ENCODE data around the gene HDAC5. TPM values are rescaled to one million over a fixed set of nuclear protein-coding genes. Genes with fewer than 3 reads are reported as not detected.

The HDAC5 gene
- total RNA-seq, 2 experiments from 2014 or later = 16.5 to 22.0 TPM

DNA sequence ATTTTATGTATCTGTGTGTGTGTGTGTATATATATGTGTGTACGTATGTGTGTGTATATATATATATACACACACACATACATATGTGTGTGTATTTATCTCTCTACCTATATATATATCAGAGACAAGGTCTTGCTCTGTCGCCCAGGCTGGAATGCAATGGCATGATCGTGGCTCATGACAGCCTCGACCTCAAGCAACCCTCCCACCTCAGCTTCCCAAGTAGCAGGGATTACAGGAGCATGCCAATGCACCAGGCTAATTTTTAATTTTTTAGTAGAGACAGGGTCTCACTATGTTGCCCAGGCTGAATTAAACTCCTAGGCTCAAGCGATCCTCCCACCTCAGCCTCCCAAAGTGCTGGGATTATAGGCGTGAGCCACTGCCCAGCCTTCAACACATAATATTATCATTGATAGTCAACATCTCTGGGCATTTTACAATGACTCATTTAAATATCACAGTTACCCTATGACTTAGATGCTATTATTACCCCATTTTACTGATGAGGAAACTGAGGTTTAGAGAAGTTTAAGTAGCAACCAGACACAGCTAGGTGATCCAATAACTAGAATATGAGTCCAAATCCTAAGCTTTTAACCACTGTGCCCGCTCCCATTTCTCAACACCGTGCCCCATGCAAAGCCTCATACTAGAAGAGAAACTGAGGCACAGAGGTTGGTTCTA lies 28.6 kb downstream of the HDAC5 start:
- intact Hi-C loops (cut with DNase I, micrococcal nuclease) = no loop called here
- peaks cover 13% of the 10 kb centered on the region for H3K4me1 Mint-ChIP-seq
- H3K36me3 Mint-ChIP-seq (ENCODE audit: low read depth) = no peaks in the 10 kb centered on the region
- no peaks in the 10 kb centered on the region for H3K27me3 Mint-ChIP-seq
- no peak overlapping the region for H3K27ac Mint-ChIP-seq
- POLR2A ChIA-PET = no interaction called here
- no peaks in the 10 kb centered on the region for H3K9me3 Mint-ChIP-seq (ENCODE audit: low read depth)
- CTCF ChIA-PET = interaction anchor here (1.2 kb wide), 1 partner anchor 9 kb away, joined by 7 read pairs; no protein-coding TSS in a partner anchor
- no peak overlapping the region for H3K4me3 Mint-ChIP-seq
- no peak for DNase-seq
- no peak for ATAC-seq

DNA sequence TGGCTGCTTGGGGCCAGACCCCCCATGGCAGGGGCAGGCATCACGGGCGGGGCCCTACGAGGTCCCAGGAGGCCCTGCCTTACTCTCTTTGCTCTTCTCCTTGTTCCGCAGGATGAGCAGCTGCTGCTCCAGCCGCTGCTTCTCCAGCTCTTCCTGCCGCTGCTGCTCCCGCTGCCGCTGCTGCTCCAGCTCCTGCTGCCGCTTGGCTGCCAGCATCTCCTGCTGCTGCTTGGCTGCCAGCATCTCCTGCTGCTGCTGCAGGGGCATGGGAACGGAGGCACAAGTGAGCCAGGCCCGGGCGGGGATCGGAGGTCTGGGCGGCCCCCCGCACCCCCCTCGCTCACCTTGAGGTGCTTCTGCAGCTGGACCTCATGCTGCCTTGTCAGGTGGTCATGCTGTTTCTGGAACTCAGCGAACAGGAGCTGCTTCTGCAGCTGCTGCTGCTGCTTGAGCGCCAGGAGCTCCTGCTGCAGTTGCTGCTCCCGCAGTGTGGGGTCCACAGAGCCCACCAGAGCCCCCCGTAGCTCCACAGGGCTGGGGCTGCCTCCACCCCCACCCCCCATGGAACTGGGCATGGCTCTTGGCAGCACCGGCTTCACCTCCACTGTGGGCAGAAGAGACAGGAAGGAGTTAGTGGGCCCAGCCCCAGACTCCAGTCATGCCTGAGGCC lies 30.1 kb downstream of the HDAC5 start:
- intact Hi-C loops (cut with DNase I, micrococcal nuclease) = no loop called here
- H3K36me3 Mint-ChIP-seq (ENCODE audit: low read depth) = no peaks in the 10 kb centered on the region
- no peak overlapping the region for H3K27ac Mint-ChIP-seq
- ATAC-seq (no peak), DNase-seq (no peak)
- no peaks in the 10 kb centered on the region for H3K27me3 Mint-ChIP-seq
- no peaks in the 10 kb centered on the region for H3K9me3 Mint-ChIP-seq (ENCODE audit: low read depth)
- H3K4me3 Mint-ChIP-seq = no peak overlapping the region
- H3K4me1 Mint-ChIP-seq = peaks cover 13% of the 10 kb centered on the region
- POLR2A ChIA-PET = no interaction called here
- CTCF ChIA-PET = interaction anchor here (0.8 kb wide), 1 partner anchor 23 kb away, joined by 3 read pairs; no protein-coding TSS in a partner anchor

DNA sequence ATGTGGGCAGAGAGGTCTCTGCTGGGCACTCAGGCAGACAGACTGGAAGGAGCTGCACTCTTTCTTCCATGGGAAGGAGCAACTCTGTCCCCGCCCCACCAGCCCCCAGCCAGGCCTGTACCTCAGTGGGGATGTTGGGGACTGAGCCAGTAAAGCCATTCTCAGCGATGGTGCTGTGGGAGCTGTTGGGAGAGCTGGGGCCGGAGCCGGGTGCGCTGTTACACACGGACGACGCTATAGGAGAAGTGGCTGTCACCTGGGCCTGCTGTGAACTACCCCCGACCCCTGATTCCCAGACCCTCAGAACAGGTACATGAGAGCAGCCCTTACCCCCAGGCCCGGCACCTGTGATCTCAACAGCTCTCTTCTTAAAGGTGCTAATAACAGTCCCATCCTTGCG lies 31.4 kb downstream of the HDAC5 start:
- ATAC-seq (no peak), DNase-seq (no peak)
- intact Hi-C loops (cut with DNase I, micrococcal nuclease) = no loop called here
- Mint-ChIP-seq H3K9me3 (ENCODE audit: low read depth) (no peaks in the 10 kb centered on the region), H3K4me1 (peaks cover 12% of the 10 kb centered on the region), H3K36me3 (ENCODE audit: low read depth) (no peaks in the 10 kb centered on the region), H3K27ac (no peak overlapping the region), H3K4me3 (no peak overlapping the region), H3K27me3 (no peaks in the 10 kb centered on the region)
- CTCF ChIA-PET = no interaction called here
- POLR2A ChIA-PET = no interaction called here

DNA sequence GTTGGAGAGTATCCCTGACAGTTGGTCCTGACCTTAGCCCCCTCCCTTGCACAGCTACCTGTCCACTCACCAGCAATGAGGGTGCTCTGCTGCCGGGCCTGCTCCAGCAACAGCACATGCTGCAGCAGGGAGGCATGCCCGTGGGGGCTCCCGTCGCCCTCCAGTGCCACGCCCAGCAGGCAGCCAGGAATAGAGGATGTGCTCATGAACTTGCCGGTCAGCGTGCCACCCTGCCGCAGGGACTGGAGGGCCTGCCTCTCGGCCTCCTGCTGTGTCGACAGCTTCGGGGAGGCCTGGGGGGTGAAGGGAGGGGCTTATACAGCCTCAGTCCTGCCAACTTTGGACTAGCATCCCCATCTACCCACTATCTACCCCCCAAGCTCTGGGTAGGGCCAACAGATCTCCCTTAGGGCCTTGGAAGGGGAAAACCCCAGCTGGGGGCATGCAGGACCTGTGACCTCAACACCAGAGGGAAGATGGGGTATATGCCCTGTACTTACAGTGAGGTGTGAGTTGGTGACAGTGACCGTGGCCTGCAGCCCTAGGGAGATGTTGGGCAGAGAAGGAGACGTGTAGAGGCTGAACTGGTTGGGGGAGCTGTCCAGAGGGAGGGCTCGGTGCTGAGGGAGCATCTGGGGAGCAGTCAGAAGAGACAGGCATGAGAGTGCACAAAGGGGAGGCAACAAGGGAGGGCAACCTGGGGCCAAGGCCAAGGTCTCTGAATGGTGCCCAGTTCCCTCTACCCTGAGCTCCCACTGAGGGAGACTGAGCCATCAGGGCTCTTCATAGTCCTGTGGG lies 32.0 kb downstream of the HDAC5 start:
- ATAC-seq (no peak), DNase-seq (no peak)
- H3K9me3 Mint-ChIP-seq (ENCODE audit: low read depth) = no peaks in the 10 kb centered on the region
- intact Hi-C loops (cut with DNase I, micrococcal nuclease) = no loop called here
- POLR2A ChIA-PET = no interaction called here
- CTCF ChIA-PET = interaction anchor here (0.6 kb wide), 1 partner anchor 9 kb away, joined by 3 read pairs; no protein-coding TSS in a partner anchor
- no peak overlapping the region for H3K27ac Mint-ChIP-seq
- no peaks in the 10 kb centered on the region for H3K36me3 Mint-ChIP-seq (ENCODE audit: low read depth)
- no peak overlapping the region for H3K4me3 Mint-ChIP-seq
- H3K27me3 Mint-ChIP-seq = no peaks in the 10 kb centered on the region
- H3K4me1 Mint-ChIP-seq = peaks cover 18% of the 10 kb centered on the region

DNA sequence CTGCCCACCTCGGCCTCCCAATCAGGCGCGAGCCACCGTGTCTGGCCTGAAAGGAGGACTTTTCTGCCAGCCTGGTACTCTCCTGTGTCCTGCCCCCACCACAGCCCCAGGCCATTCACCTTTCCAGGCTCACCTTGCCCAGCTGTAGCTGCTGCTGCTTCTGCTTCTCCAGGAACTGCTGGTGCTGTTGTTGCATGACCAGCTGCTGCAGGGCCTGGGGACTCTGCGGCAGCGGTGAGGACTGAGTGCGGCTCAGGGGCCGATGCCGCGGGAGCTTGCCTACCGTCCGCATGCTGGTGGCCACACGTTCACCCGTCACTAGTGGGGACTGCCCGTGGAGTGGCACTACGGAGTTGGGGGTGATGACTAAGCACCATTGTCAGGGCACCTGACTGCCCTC lies 35.2 kb downstream of the HDAC5 start:
- H3K27me3 Mint-ChIP-seq = no peaks in the 10 kb centered on the region
- H3K36me3 Mint-ChIP-seq (ENCODE audit: low read depth) = peaks cover 3% of the 10 kb centered on the region
- no peaks in the 10 kb centered on the region for H3K9me3 Mint-ChIP-seq (ENCODE audit: low read depth)
- H3K4me3 Mint-ChIP-seq = no peak overlapping the region
- peaks cover 15% of the 10 kb centered on the region for H3K4me1 Mint-ChIP-seq
- CTCF ChIA-PET = interaction anchor here (1.0 kb wide), 1 partner anchor 25 kb away, joined by 3 read pairs; no protein-coding TSS in a partner anchor
- intact Hi-C loops (cut with DNase I, micrococcal nuclease) = no loop called here
- POLR2A ChIA-PET = no interaction called here
- DNase-seq = no peak
- no peak for ATAC-seq
- no peak overlapping the region for H3K27ac Mint-ChIP-seq

DNA sequence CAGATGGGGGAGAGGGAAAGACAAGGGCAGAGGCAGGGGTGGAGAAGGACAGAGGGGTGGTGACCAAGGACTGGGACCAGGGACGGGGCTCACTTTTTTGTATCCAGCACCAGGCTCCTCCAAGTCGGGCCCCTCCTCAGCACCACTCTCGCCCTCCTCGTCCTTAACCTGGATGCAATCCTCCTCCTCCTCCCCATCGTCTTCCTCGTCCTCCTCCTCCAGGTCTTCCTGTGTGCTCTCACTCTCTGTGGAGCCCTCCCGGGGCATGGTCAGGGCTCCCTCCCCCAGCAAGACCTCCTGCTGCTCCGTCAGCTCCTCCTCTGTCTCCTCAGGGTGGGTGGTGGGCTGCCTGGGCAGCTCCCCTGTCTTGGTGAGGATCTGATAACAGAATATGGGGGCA lies 36.1 kb downstream of the HDAC5 start:
- ChIA-PET CTCF (interaction anchor here (0.6 to 1.0 kb wide), 3 partner anchors 24 to 244 kb away, joined by 3 read pairs; no protein-coding TSS in a partner anchor), POLR2A (interaction anchor here (1.1 to 1.2 kb wide), 2 partner anchors 21 to 36 kb away, joined by 3 to 4 read pairs; partner anchors contain the start of genes HDAC5 and LSM12)
- intact Hi-C loops (cut with DNase I, micrococcal nuclease) = loop anchor here in 1 of 2 experiments (2.0 kb wide), 1 partner anchor 17 kb away; the partner anchor contains the start of gene G6PC3
- Mint-ChIP-seq H3K9me3 (ENCODE audit: low read depth) (no peaks in the 10 kb centered on the region), H3K27me3 (no peaks in the 10 kb centered on the region), H3K4me1 (peaks cover 15% of the 10 kb centered on the region), H3K4me3 (no peak overlapping the region), H3K36me3 (ENCODE audit: low read depth) (peaks cover 9% of the 10 kb centered on the region), H3K27ac (peak overlapping the region; percentile 63)
- DNase-seq (no peak), ATAC-seq (no peak)

DNA sequence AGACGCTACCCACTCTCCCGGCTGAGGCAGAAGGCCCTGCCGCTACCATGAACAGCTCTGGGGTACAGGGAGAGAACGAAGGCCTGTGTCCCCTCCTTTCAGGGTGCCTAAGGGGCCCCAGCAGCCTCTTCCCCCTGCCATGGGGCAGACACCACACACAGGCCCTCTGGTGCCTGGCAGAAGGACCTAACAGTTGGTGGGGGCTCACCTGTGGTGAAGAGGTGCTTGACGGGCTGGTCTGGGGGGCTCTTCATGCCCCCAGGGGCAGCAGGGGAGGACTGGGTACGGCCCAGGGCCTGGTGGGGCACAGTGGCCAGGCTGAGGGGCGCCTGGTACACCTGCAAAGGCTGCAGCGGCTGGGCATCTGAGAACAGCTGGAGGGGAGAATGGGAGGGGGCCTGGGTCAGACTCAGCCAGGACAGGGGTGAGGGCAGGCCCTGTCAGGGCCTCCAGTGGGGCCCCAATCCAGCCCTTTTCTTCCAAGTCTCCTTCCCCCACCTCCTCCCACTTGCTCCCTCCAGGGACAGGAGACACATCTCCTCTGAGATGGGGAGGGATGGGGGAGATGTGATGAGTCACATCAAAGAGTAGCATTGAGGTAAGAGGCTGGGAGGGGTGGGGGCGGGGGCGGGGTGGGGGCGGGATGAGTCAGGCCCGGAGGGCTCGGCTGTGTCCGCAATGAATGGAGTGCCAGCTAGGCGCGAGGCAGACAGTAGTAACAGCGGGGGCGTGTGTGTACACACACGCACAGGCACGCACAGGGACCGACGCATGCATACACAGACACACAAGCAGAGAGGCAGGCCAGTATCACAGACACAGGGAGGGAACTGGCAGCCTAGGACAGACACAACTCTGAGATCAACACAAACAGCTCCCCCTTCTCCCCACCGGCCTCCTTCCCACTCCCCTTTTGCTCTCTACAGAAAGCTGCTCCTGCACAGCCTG lies 36.8 kb downstream of the HDAC5 start:
- peak overlapping the region; percentile 63 for H3K27ac Mint-ChIP-seq
- H3K36me3 Mint-ChIP-seq (ENCODE audit: low read depth) = peaks cover 9% of the 10 kb centered on the region
- intact Hi-C loops (cut with DNase I, micrococcal nuclease) = loop anchor here (1.0 to 2.0 kb wide), 2 partner anchors 16 to 37 kb away; partner anchors contain the start of genes G6PC3 (in 1 of the 2) and HDAC5 (in 1 of the 2)
- ChIA-PET CTCF (interaction anchor here (1.0 to 1.9 kb wide), 2 partner anchors 8 to 245 kb away, joined by 3 to 7 read pairs; no protein-coding TSS in a partner anchor), POLR2A (interaction anchor here (1.1 to 1.2 kb wide), 2 partner anchors 20 to 37 kb away, joined by 3 to 4 read pairs; partner anchors contain the start of genes HDAC5 and LSM12)
- H3K9me3 Mint-ChIP-seq (ENCODE audit: low read depth) = no peaks in the 10 kb centered on the region
- ATAC-seq (peak; percentile 91), DNase-seq (peak; percentile 83)
- H3K27me3 Mint-ChIP-seq = no peaks in the 10 kb centered on the region
- no peak overlapping the region for H3K4me3 Mint-ChIP-seq
- H3K4me1 Mint-ChIP-seq = peaks cover 15% of the 10 kb centered on the region

DNA sequence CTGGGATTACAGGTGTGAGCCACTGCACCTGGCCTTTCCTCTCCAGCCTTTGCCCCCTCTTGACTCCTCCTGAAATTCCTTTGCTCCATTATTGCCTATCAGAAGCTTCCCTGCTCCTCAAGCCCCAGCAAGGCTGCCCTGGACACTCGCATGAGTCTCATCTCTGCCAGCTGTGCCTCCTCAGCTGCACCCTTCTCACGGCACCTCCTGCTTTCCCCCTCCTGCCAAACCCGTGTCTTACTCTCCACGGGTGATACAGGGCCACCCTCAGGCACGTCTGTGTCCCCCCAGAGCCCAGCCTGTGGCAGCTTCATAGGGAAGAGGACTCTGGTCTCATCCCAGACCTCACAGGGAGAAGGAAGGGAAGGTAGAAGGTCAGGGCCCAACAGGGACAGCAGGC lies 37.5 kb downstream of the HDAC5 start:
- ATAC-seq (no peak), DNase-seq (no peak)
- Mint-ChIP-seq H3K27me3 (no peaks in the 10 kb centered on the region), H3K4me1 (peaks cover 15% of the 10 kb centered on the region), H3K36me3 (ENCODE audit: low read depth) (peaks cover 9% of the 10 kb centered on the region), H3K9me3 (ENCODE audit: low read depth) (no peaks in the 10 kb centered on the region), H3K4me3 (no peak overlapping the region), H3K27ac (peak overlapping the region; percentile 42)
- intact Hi-C loops (cut with DNase I, micrococcal nuclease) = loop anchor here (1.0 to 2.0 kb wide), 2 partner anchors 15 to 37 kb away; partner anchors contain the start of genes G6PC3 (in 1 of the 2) and HDAC5 (in 1 of the 2)
- CTCF ChIA-PET = interaction anchor here (0.6 to 1.9 kb wide), 2 partner anchors 9 to 435 kb away, joined by 3 to 7 read pairs; no protein-coding TSS in a partner anchor
- POLR2A ChIA-PET = no interaction called here

DNA sequence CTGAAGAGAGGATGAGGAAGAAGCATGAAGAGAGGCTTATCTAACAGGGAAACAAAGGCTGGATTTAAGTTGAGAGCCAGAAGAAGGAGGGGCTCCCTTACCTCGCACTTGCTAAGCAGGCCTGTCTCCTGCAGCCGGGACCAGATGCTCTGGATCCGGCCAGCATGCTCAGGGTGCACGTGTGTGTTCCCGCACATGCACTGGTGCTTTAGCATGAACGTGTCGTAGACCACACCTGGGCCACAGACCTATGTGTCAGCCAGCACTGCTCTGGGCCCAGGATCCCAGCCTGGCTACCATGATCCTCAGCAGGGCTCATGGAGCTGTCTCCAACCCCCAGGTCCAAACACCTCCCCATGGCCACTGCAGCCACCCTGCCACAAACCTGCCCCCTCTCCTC lies 38.5 kb downstream of the HDAC5 start:
- ChIA-PET POLR2A (interaction anchor here (0.6 kb wide), 1 partner anchor 65 kb away, joined by 9 read pairs; no protein-coding TSS in a partner anchor), CTCF (interaction anchor here (0.7 to 1.9 kb wide), 4 partner anchors 10 to 43 kb away, joined by 3 to 7 read pairs (median 3); partner anchors contain the start of gene HDAC5)
- Mint-ChIP-seq H3K36me3 (ENCODE audit: low read depth) (peaks cover 9% of the 10 kb centered on the region), H3K9me3 (ENCODE audit: low read depth) (no peaks in the 10 kb centered on the region), H3K27me3 (no peaks in the 10 kb centered on the region), H3K4me3 (no peak overlapping the region), H3K4me1 (peaks cover 15% of the 10 kb centered on the region), H3K27ac (no peak overlapping the region)
- ATAC-seq = no peak
- intact Hi-C loops (cut with DNase I, micrococcal nuclease) = no loop called here
- DNase-seq = no peak

DNA sequence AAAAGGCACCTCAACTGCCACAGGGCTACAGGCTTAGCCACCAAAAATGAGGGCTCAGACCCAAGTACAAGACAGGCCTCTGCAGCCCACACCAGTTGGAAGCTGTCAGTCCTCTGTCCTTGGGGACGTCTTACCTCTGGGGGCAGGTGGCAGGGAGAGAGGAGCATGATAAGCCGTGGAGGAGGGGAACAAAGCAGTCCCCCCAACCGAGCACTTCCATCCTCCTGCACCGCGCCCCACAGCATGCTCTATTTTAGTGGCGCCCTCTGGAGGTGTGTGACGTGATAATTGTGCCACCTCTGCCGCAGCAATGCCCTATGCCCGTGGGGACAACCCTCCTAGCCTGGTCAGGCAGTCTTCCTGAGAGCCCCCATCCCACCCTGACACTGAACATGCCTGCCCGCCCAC lies 39.3 kb downstream of the HDAC5 start:
- intact Hi-C loops (cut with DNase I, micrococcal nuclease) = no loop called here
- DNase-seq = peak; percentile 72
- H3K9me3 Mint-ChIP-seq (ENCODE audit: low read depth) = no peaks in the 10 kb centered on the region
- ChIA-PET CTCF (interaction anchor here (0.9 to 1.4 kb wide), 4 partner anchors 25 to 43 kb away, joined by 3 to 6 read pairs (median 3); no protein-coding TSS in a partner anchor), POLR2A (no interaction called here)
- H3K27ac Mint-ChIP-seq = no peak overlapping the region
- no peak for ATAC-seq
- no peaks in the 10 kb centered on the region for H3K27me3 Mint-ChIP-seq
- peaks cover 15% of the 10 kb centered on the region for H3K4me1 Mint-ChIP-seq
- H3K4me3 Mint-ChIP-seq = no peak overlapping the region
- peaks cover 9% of the 10 kb centered on the region for H3K36me3 Mint-ChIP-seq (ENCODE audit: low read depth)

Measured in activated CD4-positive, alpha-beta T cell treated with anti-CD3 and anti-CD28 coated beads for 36 hours (primary cell).